ENCODE measurements around the gene APLP2.

The APLP2 gene

DNA sequence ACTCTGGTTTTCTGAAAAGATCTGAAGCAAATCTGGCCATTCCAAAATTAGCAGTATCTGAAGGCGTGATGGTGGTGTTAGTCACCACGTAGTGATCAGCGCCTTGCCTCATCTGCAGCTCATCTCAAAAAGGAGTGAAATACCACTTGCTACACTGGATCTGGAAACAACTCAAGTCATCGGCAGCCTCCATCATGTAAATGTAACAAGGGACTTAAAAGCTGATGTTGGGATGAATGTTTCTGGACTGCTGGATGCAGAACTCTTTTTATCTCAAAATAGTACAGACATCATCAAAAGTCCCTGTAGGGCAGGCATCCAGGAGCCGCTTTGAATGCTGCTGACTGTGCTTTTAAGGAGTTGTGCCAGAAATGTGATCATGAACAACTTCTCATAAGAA, 14.1 kb upstream of the APLP2 start:
- DNase-seq (ENCODE audit: low read depth in 3 of 3) = no peak

DNA sequence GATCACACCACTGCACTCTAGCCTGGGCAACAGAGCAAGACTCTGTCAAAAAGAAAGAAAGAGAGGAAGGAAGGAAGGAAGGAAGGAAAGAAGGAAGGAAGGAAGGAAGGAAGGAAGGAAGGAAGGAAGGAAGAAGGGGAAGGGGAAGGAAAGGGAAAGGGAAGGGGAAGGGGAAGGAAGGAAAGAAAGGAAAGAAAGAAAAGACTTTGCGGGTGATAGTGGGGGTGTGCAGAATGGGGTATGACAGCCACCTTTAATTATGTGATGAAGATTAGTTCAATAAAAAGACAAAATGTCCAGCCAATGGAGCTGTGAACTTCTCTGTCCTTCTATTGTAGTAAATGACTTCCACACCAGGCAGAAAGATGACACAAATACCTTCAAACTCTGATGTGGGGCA, 8.7 kb upstream of the APLP2 start:
- no peak for DNase-seq (ENCODE audit: low read depth in 3 of 3)

DNA sequence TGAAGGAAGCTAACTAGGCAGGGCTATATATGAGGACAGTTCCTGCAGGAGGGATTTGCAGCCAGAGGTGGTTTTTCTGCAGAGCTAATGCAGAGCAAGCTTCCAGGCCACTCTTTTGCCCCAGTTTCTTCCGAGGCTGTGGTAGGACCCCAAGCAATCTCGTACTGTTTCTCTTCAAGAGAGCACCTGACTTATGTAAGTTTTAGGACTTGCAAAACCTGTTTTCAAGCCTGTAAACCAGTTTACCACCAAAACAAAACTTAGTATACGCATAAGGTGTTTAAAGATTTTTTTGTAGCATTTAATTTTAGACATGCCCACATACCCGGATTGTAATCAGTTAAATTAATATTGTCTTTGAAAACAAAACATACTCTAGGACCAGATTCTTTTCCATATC, 7.7 kb upstream of the APLP2 start:
- no peak for DNase-seq (ENCODE audit: low read depth in 3 of 3)

DNA sequence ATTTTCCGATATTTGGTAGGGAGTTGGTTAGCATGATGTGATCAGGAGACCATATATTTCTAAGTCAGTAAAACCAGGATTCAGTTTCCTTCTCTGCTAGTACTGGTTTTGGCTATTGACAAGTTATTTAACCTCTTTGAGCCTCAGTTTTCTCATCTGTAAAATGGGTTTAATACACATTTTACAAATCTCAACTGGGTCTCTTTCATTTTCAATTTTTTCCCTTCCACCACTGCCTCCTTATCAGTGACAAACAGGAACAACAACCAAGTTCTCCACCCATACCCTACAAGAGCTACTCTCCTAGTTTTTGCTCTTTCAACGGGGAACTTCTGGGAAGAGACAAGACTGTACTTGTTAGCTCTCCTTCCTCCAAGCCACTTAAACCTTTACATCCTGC, 6.2 kb upstream of the APLP2 start:
- no peak for DNase-seq (ENCODE audit: low read depth in 3 of 3)

DNA sequence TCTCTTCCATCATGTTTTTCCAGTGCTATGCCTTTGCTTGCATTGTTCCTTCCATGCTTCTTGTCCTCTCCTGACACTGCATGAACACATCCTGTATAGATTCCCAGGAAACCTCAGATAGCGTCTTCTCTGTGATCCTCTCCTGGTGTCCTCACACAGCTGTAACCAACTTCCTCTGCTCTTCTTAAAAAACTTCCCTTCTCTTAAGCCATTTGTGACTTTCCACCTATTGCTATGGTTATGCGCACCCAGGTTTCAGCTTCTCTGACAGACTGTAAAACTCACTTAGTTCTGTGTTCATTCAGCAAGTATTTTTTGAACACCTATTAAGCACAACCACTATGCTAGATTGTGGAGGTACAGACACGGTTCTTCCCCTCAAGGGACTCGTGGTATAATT, 5.1 kb upstream of the APLP2 start:
- no peak for DNase-seq (ENCODE audit: low read depth in 3 of 3)

DNA sequence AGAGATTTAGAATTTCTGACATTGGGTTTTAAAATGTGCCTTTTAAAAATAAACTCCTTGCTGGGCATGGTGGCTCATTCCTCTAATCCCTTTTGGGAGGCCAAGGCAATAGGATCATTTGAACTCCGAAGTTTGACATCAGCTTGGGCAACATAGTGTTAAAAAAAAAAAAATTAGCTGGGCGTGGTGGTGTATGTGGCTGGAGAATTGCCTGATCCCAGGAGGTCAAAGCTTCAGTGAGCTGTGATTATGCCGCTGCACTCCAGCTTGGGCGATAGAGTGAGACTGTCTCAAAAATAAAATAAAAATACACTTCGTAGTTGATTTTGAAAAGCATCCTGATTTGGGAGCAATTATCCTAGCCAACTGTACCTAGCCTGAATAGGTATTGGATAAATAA, 3.4 kb upstream of the APLP2 start:
- DNase-seq (ENCODE audit: low read depth in 3 of 3) = no peak

DNA sequence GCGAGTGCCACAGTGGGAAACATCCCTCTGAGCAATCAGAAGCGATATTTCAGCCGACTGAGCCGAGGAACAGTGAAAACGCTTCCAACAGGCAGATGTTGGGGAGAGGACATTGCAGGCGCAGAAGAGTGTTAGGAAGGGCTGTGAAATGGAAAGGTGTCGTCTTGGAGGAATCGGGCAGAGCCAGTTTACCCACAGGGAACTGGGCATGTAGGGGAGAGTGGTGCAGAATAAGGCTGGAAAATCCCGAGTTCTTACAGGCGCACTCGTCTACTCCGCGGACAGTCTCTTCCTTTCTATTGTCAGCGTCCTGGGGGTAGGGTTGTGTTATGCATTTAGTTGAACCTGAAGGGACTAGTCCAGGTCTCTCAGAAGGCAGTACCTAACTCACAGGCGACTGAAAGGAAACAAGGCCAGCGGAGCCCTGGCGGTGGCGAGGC, 1.1 kb upstream of the APLP2 start:
- no peak for DNase-seq (ENCODE audit: low read depth in 3 of 3)

DNA sequence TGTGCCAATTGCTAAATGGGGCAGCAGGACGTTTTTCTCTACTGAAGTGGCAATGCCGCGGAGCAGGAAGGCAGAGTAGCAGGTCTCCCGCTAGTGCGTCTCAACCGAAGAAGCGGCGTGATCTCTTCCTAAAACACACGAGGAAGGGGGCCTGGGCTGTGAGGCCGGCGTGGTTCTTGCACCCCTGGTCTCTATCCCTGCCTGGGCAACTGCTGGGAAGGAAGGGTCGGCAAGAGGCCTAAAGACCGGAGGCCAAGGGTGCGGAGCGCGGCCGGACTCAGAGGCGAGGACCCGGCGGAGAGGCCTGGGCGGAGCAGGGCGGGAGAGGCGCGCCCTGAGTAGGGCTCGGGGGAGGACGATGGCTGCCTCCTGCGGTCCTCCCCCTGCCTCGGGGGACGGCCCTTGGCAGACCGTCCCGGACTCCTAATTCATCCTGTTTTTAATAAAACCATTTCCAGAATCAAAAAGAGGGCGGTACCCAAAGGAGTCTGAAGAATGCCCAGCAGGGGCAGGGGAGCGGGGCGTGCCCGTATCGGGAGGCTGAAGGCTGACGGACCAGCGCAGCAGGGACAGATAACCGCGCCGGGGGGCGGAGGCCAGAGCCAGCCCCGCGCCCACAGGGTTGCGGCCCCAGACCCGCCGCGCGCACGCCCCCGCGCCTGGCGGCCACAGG, 572 bp upstream of the APLP2 start:
- peak; percentile 15 to 29 (median 16) for DNase-seq (ENCODE audit: low read depth in 3 of 3)

DNA sequence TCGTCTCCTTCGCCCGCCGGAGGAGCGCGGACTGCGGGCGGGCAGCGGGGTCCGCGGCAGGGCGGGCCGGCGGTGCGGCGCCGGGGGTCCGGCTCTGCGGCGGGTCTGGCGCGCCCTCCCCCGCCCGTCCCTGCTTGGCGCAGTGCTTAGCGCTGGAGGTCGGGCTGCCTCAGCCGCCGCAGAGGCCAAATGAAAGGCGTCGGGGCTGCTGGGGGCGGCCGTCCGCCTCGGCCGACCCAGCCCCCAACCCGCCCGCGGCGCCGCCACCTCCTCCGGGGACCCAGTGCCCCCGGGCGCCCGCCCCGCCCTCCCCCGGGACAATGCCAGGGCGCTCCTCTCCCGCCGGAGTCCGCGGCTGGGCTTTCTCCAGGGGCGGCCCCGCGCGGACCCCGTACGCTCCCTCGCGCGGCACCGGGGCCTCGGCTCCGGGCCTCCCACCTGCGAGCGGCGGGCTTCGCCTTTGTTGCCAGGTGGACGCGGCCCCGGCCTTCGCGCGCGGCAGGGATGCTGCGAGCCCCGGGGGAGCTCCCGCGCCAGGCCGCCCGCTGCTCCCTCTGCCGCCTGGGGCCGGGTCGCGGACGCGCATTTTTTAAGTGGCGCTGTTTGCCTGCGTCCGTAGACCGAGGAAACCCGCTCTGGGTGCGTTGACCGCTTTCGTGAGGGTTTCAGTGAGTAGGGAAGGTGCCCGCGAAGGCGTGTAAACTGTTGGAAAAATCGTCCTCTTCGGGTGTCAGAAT, 583 bp downstream of the APLP2 start:
- DNase-seq (ENCODE audit: low read depth in 3 of 3) = peak; percentile 2 to 44 (median 10)

DNA sequence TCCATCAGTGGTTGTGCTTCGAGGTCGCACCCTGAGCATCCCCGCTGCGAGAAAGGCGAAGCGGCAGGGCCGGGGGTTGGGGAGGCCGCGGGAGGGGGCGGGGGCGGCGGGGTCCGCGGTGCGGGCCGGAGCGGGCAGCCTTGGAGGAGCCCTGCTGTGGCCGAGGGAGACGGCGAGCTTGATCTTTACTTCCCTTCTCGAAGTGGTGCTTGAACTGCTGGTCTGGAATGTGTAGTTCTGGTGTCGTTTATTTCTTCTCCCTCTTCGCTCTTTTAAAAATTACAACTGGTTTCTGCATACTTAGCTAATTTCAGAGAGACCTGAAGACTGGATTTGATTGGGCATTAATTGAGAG, 1.1 kb downstream of the APLP2 start:
- no peak for DNase-seq (ENCODE audit: low read depth in 3 of 3)

DNA sequence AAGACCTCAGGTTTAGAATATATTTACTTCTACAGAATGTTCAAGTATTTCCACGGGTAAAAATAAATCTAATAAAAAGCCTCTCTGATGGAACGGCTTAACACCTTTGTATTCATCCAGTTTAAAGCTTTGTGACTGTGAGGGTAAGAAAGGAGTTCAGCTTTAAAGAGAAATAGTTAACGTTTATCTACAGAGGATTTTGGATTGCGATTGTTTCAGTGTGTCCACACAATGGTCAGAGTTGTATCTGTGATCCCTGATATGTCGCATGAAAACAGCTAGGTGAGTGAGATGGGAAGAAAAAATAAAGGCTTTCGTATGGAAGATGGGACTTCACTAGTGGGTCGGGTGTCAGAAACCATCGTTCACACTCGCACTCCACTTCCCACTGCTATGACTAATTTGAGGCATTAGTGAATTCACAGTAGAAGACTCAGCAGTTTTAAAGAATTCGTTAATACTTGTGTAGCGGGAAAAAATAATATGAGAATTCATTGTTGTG, 1.6 kb downstream of the APLP2 start:
- DNase-seq (ENCODE audit: low read depth in 3 of 3) = no peak

DNA sequence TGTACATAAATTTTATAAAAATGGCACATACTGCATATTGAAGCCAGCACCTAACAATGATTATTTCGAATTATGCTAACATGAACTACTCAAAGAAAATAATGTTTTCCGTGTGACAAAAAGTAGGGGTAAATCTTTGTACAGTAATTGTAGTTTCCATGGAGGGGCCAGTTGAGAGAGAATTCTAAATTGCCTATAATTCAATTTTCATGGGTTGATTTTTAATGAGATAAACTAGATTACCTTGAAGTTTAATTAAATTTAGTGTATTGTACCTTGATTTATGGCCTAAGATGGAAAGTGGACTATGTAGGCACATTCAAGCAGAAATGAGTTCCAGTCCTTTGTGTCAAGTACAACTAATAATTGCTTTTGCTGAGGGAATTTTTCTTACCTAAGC, 5.0 kb downstream of the APLP2 start:
- no peak for DNase-seq (ENCODE audit: low read depth in 3 of 3)

DNA sequence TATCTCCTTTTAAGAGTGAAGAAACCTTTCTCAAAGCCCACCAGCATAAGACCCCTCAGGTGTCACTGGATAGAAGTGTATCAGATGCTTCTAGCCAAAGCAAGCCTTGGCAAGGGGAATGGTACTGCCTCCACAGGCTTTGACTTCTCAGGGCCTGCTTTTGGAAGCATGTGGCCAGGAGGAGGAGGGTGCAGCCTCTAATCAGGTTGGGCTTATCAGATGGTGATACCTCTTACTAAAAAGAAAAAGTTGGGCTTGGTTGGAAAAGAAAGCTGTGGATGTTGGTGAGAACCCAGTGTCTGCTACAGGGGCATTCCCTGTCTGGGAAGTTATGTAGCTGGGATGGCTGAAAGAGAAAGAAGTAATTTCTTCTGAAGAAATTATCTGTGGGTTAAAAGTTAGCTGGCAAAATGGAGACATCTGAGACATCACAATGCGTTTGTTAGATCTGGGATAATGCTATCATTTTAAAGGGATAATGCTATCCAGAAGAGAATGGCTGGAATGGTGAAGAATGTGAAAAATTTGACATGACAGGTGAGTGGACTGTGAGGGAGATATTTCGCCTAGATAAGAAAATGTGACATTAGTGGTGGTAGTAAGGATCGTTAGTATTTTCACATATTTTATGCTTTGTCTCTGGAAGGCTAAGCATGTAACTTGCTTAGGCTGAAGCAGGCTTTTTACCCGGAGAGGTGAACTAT, 7.2 kb downstream of the APLP2 start:
- no peak for DNase-seq (ENCODE audit: low read depth in 3 of 3)

DNA sequence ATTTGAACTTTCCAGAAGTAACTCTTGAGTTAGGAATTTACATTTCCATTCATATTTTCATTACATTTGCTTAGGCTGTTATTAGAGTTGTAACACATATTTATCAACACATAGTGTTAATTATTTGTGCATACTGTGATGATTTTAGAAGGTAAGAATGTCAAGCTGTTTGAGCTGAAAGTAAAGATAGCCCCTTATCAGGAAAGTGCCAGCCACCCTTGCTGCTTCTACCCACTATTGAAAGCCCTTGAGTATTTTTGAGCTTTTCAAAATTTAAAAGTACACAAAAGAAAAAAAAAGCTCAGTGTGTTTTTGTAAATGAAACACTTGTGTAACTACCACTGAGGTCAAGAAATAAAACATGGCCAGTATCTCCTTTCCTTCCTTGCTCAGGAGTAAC, 8.0 kb downstream of the APLP2 start:
- no peak for DNase-seq (ENCODE audit: low read depth in 3 of 3)

DNA sequence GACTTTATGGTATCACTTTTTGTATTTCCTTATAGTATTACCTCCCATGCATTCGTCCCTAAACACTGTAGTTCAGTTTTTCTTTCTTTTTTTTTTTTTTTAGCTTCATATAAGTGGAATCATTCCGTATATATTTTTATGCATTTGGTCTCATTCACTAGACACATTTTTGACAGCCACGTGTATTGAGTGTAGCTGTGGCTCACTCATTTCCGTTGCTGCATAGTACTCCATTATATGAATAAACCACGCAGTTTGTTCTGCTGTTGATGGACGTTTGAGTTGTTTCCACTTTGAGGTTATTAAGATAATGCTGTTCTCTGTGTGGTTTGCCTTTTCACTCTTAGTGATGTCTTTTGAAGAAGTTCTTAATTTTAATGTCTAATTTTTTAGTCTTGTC, 8.4 kb downstream of the APLP2 start:
- no peak for DNase-seq (ENCODE audit: low read depth in 3 of 3)

DNA sequence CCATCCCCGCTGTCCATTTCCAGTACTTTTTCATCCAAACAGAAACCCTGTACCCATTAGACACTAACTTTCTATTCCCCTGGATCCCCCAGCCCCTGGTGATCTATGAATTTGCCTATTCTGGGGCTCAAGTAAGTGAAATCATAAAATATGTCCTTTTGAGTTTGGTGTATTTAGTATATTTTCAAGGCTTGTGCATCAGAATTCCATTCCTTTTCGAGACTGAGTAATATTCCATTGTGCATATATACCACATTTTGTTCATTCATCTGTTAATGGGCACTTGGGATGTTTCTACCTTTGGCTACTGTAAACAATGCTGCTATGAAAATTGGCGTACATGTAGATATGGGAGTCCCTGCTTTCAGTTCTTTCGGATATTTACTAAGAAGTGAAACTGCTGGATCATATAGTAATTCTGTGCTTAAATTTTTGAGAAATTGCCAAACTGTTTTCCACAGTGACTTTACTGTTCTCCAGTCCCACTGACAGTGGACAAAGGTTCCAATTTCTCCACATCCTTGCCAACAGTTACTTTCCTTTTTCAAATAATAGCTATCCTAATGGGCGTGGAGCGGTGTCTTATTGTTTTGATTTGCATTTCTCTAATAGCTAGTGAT, 16.1 kb downstream of the APLP2 start:
- DNase-seq (ENCODE audit: low read depth in 3 of 3) = no peak

DNA sequence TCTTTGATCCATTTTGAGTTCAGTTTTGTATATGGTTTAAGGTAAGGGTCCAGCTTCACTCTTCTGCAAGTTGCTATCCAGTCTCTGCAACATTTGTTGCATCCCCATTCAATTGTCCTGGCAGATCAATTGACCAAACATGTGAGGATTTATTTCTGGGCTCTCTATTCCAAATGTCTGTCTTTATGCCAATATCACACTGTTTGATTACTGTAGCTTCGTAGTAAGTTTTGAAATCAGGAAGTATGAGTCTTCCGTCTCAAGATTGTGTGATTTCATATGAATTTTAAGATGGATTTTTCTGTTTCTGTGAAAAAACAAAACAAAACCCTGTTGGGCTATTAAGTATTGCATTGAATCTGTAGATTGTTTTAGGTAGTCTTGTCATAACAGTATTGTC, 17.0 kb downstream of the APLP2 start:
- no peak for DNase-seq (ENCODE audit: low read depth in 3 of 3)

DNA sequence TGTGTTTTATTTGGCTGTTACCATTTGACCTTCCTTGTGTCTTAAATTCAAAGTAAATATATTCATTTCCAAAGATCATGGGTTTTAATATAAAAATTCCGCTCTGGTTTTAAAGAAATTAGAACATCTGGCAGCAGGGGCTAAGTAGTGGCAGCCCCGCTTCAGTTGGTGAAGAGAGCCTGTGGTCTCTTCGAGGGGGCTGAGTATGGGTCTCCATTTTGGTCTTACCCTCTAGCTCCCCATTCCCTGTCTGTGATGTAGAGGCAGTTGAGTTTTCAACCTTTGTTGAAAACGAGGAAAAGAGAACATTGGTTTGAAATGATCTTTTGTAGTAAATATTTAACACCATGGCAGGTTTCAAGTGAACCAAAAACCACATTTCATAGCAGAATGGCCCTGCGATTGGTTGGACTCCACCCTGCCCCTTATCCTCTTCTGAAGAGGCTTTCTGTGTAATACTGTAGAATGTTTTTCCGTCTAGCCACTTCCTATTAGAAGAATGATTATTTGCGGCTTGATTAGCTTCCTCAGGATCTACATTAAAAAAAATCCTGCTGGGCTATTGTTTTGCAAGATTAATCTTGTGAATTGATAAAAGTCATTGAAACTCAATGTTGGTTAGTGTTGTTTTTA, 17.7 kb downstream of the APLP2 start:
- DNase-seq (ENCODE audit: low read depth in 3 of 3) = no peak

DNA sequence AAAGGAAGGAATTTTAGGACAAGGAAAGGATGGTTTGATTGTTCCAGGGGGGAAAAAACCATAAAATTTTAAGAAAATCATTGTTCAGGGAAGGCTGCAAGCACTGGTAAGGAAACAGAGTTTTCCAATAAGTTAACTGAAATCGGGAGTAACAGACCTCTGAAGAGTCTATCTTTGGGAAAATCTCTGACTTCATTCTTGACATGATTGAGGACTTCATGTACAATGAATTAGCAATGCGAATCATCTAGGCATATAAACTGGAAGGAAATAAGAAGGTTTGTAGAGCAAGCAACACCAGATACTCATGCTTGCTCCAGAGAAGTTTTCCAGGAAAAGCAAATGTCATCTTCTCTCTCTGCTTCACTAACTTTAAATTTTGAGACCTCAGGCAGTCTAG, 18.5 kb downstream of the APLP2 start:
- no peak for DNase-seq (ENCODE audit: low read depth in 3 of 3)

DNA sequence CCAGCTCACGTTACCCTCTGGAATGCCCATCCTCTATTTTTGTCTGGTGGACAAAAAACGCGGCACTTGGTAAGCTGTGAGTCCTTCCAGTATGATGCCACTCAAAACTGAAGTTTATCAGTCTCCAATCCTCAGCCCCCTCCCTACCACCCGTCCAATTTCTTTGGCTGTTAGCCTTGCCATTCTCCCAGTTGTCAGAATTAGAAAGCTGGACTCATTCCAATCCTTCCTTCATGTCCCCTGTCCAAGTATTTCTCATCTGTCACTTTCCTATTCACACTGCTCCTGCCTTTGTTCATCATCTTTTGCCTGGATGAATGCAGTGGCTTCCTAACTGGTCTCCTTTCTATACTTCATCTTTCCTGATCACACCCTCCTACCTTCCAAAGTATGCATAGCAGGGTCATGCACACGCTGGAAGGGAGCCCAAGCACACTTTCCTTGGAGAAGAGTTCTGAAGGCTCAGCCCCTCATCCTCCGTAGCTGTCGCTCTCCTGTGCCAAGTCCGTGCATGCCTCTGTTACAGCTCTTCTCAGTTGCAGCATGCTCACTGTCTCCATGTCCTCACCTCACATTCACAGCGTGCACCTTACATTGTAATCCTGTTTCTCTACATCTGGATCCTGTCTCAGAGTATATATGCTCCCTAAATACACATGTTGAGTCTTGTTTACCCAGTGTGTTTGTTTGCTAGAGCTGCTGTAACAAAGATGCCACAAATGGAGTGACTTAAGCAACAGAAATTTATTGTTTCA, 19.4 kb downstream of the APLP2 start:
- no peak for DNase-seq (ENCODE audit: low read depth in 3 of 3)

DNA sequence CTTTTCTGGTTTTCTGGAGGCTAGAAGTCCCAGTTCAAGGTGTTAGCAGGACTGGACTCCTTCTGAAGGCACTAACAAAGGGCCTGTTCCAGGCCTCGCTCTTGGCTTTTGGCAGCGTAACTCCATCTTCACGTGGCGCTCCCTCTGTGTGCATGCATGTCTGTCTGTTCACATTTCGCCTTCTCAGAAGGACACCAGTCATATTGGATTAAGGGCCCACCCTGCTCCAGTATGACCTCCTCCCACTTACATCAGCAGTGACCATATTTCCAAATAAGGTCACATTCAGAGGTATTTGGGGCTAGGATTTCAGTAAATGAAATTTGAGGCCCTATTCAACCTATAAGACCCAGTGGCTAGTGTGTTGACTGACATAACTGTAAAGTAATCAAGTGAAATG, 20.0 kb downstream of the APLP2 start:
- DNase-seq (ENCODE audit: low read depth in 3 of 3) = no peak
